Hematopoietic multipotent progenitor cell treated with erythropoietin and hydrocortisone succinate and interleukin-3 and kit ligand, for 8 days (in vitro differentiated cells): ENCODE measurements around the gene OXCT2.

Source experiments
- DNase-seq: peaks from one replicate; pipeline ENCODE4 v3.0.0-alpha.2; 2015

The OXCT2 gene

DNA sequence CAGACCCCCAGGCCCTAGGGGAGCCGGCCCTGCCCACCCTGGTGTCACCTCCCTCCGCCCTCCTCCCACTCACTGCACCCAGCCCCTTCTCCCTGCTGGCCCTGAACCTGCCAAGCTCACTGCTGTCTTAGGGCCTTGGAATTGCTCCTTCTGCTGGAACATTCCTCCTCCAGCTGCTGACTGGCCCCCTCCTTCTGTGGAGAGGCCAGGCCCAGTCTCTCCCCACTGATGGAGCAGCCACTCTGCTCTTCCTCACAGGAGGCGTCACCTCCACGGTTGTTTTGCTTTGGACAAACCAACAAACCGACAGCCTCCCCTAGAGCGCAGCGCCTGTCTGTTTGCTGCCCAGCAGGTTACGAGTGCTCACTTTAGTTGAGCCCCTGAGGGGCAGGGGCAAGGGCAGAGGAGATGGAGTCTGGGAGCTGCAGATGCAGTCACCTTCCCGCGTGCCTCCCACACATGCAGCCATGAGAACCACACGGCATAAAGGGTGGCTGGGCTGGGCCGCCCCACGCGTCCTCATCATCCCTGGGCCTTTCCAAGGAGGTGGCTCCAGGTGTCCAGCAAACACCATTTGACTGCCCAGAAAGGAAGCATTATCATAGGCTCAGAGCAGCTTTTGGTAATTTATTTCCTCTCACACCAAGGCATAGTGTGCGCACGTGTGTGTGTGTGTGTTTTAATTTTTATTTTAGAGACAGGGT is 9.4 kb downstream of the OXCT2 start:
- no peak for DNase-seq

DNA sequence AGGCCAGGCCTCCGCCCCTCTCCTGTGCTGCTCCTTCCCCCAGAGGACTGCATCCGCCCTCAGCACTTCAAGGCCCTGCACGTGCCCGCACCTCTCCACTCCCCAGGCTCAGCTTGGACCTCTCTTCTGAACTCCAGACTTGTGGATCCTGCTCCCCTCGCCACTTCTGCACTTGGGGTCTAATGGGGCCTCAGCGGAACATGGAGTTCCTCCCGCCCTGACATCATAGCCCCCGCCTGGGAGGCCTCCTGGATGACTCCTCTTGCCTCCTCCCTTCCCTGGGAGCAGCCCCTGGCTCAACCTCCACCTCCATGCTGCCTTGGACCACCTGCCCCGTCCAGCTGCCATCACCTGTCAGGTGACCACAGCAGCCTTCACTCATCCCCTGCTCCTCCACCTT is 10.1 kb downstream of the OXCT2 start:
- DNase-seq: no peak

DNA sequence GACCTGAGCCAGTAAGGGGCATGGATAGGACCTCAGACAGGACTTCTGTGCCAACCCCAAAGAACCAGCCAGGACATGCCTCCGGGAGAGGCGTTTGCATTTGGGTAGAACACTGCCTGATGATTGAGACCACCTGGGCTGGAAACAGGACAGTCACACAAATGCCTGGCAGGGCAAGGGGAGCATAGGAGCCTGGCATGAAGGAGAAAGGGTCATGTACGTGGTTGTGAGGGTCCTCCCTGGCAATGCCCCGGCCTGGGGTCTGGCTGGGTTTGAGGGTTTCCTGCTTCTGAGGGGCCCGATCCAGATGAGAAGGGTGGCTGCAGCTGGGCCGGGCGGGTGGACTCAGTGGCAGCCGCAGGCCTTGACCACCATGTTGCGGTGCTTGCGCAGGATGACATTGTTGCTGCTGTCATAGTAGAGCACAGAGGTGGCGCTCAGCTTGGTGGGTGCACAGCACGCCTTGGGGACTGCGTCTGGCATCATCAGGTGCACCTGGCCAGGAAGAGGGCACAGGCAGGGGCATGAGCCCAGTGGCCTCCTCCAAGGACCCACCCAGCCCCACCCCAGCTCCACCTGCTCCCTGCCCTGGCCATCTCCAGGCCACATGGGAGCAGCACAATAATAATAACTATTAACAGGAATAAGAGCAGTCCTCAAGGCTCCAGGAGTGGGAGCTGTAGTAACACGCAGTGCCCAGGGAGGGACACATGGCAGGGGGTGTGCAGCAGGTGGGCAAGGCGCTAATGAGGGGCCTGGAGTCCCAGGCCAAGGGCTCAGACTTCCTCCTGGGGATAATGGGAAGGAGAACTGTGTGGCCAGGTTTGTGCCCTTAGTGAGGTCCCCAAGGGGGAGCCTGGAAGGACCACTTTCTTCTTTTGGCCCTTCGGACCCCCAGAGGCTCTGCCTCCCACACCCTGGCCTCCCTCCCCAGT is 10.8 kb downstream of the OXCT2 start:
- no peak for DNase-seq

DNA sequence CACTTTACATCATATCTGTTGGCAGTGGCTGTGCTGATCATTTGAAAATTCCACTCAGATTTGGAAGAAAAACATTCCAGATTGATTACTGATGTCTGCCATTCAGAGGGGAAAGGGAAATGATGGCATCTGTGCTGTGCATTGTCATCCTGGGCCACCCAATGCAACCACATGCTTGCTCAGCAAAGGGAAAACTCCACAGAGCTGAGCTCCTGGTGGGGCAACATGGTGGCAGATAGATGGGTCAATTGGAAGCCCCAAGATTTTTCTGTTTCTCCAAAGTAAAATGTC is 11.8 kb downstream of the OXCT2 start:
- DNase-seq: no peak

DNA sequence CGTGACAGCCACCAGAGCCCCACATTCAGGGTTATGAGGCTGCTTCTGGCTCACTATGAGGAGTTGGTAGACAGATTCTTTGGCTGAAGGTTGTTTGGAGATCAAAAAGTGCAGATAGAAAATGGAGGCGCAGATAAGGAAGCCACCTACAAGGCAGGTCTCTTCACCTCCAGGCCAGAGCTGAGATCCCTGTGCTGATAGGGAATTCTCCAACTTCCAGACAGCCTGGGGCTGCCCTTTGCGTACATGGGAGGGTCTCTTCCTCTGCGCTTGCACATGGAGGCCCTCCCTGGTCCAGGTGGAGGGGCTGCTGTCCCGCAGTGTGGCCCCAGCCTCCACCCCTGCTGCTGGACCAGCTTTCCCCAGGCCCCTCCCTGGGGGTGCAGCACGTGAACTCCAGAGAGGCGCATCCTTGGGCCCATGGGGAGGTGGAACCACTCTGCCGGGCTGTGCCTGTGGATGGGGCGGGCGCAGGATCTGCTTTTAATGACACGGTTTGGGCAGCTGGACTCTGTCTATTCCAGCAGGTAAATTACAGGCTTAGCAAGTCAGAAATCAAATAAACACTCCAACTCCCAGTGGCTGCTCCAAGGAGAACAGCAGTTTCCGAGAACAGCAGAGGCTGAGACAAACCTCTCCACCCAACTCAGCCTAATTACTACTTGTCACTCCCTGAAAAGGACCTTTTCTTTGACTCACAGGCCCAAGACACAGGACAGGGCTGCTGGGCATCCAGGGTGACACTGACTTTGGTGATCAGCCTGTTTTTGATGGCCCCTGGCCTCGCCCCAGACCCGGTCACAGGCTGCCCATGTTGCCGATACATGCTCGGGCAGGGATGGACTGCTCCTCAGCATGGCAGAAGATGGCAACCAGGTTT is 12.4 kb downstream of the OXCT2 start:
- DNase-seq: no peak

DNA sequence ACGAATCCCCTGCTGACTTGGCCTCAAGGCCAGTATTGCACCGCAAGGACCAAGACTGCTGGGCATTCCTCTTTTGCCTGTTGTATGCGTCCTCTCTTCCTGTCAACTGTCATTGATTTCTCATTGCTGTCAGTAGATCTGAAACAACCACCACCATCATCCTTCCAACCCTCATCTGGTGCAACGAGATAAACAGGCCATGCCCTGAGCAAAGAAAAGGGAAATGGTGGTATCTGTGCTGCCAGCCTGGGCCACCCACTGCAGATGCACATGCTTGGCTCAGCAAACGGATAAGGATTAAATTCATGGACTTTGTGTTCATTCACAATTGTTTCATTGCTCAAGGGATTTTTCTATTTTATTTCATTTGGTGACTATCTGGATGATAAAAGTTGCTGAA is 13.6 kb downstream of the OXCT2 start:
- peak; percentile 97 for DNase-seq

DNA sequence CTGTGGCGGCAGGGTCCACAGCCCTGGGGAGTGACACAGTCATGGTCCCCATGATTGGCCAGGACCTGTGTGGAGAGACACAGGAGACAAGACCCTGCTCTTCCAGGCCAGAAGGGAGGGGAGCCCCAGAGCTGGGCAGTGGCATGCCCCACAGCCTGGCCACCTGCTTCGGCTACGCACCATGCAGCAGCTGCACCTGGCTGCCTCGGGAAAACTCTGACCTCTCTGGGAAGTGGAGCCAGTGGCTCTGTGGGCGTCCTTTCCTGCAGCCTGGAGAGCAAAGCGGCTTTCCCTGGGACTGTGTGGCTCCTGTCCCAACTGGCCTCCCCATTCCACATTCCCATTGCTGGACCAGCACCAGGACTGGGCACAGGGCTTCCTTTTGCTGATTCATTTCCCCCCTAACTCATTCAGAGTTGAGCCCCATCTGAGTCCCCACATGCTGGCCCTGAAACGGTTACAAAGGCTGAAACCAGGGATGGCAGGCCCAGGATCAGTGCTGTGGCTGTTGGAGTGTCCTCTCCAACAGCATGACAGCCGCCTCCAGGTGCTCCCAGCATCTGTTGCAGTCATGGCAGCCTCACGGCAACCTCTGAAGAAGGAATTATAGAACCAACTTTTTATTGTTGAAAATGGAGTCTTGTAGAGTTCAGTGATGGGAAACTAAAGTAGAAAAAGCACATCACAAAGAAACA is 15.0 kb downstream of the OXCT2 start:
- no peak for DNase-seq

DNA sequence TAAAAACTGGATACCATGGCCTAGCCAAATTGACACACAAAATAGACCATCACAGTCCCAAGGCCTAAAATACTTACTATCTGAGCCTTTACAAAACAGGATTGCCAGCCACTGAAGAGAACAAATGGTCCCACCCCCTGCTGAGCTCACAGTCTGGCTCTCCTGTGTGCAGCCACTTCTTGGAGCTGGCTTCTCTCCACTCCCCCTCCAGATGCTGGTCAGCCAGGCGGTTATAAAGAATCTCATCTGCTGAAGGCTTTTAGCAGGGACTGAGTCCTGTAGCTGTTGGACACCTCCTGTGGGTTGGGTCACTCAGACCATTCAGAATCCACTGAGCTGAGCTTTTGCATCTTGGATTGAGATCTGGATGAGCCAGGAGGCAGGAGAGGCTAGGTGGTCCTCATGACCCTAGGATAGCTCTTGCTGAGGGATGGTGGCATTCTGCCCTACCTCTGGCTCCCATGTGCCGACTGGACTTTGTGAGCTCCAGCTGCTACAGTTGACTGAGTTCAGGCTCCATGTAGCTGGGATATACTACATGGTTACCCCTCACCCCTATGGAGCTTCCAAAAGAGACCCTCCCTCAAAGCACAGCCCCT is 16.1 kb downstream of the OXCT2 start:
- no peak for DNase-seq

DNA sequence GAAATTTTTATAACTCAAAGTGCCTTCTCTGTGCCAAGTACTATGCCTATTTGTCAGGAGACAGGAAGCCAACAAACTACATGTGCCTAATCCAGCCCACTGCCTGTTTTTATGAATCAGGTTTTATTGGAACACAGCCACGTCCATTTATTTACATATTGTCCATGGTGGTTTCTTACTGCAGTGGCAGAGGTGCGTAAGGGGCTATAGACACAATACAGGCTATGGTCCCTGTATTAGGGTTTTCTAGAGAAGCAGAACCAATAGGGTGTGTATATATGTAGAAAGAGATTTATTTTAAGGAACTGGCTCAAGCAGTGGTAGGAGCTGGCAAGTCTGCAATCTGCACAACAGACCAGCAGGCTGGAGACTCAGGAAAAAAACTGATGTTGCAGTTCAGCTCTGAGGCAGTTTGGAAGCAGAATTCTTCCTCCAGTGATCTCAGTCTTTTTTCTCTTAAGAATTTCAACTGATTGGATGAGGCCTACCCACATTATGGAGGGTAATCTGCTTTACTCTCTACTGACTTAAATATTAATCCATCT is 17.1 kb downstream of the OXCT2 start:
- DNase-seq: no peak

DNA sequence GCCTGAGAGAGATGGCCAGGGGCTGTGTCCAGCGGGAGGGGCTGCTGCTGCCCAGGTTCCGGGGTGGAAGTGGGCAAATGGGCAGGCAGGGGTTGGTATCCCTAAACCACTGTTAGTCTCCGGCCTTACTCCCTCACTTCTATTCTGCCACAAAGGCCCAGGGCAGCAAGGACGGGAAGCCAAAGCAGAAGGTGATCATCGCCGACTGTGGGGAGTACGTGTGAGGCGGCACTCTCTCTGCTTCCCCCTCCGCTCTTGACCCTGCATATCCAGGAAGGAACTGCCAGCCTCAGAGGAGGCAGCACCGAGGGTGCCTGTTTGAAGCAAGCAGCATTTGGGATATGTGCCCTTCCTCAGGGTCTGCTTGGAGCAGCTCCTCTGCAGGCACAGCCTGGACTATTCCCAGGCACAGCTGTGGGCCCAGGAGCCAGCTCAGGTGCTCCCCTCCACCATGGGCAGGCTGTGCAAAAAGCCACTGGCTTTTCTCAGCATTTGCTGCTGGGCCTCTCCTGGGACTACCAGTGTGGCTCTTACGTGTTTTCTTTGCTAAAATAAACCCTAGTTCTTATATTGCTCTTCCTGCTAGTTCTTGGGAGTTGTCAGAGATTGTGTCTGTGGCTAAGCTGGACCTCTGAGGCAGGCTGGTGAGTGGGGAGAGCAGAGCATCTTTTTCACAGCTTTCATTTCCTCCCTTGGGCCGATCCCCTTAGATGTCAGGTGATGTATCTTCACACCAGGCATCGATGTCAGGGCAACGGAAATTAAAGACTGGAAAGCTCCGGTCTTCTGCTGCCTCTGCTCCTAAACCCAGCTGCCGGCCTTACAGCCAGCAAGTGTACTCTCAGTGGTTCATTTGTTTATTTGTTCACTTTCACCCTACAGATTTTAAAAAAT is 17.8 kb downstream of the OXCT2 start:
- no peak for DNase-seq

DNA sequence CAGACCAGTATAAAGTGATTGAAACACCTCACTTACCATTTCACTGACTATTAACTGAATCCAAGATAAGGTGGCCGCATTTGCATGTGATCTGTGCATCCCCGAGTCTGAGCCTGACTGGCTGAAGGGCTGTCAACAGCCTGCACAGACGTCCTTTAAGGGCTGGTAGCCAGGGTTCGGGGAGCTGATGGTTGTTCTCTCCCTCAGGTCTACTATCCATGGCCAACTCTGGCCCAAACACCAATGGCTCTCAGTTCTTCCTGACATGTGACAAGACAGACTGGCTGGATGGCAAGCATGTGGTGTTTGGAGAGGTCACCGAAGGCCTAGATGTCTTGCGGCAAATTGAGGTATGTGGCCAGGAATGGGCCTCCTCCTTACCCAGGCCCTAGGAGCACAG is 18.4 kb downstream of the OXCT2 start:
- DNase-seq: no peak

DNA sequence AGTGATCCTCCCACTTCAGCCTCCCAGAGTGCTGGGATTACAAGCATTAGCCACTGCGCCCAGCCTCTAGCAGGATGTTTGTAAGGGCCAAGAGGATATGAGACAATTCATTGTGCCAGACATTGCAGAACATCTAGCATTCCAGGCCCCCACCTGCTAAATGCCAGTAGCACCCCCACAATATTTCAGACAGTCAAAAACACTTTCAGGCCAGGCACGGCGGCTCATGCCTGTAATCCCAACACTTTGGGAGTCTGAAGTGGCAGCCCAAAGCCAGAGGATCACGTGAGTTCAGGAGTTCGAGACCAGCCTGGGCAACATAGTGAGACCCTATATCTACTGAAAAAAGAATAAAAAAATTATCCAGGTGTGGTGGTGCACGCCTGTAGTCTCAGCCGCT is 19.6 kb downstream of the OXCT2 start:
- no peak for DNase-seq

DNA sequence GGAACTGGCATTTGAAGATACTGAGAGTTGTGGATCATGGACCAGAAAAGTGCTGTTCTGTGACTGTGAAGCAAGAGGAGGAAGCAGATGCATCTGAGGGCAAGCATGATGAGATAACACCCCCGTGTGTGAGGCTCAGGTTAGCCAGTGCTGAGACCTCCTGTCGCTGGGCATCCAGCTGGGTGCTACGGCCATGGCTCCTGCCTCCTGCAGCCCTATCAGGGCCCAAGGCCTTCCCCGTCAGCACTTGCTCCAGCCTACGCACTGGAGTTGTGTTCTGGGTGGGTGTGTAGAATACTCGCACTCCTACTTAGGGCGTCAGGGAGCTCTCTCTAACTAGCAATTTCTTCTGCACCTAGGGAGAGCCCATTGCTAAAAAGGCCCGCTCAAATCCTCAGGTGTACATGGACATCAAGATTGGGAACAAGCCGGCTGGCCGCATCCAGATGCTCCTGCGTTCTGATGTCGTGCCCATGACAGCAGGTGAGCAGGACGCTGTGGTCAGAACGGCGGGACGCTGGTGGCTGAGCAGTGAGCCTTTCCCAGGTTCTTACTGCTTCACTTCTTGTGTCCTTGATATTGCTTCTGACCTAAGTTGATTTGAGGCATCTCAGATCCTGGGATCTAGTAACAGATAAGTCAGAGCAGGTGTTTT is 26.0 kb downstream of the OXCT2 start:
- DNase-seq: no peak

DNA sequence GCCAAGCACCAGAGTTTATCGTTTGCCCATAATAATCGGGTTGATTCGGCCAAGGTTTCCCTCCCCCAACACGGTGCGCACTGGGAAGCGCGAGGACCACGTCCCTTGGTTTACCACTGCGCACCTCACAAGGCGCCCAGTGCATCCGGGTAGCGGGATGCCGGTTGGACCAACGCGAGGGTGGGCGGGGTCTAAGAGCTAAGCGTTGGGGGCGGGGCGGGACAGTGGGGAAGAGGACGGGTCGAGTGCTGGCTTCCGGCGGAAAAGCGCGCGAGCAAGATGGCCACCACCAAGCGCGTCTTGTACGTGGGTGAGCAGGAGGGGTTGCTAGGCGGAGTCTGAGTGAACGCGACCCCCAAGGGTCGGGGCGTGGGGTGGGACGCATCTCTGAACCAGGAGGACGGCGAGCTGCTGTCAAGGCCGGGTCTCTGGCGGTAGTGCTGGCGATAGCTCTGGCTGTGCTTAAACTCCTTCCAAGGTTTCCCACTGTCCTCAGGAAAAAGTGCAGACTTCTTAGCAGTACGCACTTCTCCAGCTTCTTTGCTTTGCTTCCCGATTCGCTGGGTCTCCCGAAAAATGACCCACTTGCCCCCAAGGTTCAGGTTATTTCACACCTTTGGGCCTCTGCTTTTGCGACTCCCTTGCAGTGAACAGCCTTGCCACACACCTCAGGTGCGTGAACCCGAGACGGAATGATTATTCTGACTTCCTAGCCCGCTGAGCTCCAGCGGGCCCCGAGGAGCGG is 32.4 kb downstream of the OXCT2 start, which contains the start of gene PPIE:
Gene PPIE (plus strand): TSS at position 261 of the 745 bp plus-strand sequence. CDS start 19 bp downstream, at position 280.
- DNase-seq: peak; percentile 95

DNA sequence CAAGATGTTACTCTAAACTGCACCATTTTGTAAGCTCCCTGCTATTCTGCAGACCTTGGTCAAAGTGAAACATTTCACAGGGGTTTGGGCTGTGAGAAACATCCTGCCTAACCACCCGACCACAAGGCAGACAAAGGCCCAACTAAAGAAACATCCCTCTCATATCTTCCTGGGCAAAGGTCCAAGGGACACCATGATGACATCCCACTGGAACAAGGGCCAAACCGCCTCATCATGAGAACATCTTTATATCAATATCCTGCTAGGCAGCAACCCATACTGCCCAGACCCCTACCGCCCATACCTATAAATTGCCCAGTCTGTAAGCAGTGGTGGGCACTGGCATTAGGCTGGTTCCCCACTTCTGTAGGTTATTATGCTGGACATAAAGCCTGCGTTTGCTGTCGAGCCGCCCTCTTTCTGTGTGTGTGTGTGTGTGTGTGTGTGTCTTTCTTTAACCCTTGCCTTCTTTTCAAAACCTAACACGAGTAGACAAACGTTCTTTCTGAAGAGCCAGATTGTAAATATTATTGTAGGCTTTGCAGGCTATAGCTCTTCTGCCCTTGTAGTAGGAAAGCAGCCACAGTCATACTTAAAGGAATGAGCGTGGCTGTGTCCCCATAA is 33.5 kb downstream of the OXCT2 start:
- no peak for DNase-seq

DNA sequence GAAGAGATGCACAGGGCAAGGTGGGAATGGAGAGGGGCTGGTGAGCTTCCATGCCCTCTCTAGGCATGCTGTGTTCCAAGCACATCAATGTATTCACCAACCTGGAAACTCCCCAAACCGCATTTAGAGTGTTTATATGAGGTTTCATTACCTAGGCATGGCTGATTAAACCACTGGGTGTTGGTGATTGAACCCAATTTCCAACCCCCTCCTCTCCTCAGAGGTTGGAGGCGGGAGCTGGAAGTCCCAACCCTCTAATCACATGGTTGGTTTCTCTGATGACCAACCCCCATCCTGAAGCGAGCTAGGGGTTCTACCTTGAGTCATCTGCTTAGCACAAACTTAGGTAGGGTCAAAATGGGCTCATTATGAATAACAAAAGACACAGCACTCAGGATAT is 35.4 kb downstream of the OXCT2 start:
- DNase-seq: no peak

DNA sequence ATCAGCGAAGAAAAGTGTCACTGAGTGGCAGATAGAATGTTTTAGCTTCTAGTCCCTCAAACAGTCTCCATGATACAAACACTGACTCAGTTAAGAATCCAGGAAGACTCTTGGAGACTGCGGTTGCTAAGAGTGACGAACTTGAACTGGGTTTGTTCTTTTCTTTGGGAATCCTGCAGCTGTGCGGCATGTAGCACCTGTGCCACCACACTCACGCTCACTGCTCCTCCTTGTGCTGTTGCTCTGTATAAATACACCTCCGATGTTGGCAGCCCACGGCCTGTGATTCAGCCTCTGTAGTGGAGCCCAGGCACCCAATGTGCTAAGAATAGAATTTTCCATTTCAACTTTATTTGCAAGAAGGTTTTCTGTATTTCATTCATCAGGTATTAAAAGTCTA is 38.0 kb downstream of the OXCT2 start:
- DNase-seq: no peak

DNA sequence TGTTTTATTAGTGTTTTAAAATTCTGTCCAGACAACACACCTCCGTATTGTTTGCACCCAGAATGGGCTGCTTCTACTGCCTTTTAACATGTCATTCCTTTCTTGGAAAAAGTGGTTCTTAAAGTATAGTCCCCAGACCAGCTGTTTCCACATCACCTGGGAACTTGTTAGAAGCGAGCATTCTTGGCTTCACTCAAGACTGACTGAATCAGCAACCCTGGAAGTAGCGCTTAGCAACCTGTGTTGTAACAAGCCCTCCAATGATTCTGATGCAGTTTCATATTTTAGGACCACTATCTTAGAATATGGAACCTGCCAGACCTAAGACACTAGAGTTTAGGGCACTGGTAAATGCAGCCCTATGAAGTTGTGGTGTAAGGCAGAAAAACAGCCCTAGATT is 38.4 kb downstream of the OXCT2 start:
- no peak for DNase-seq

DNA sequence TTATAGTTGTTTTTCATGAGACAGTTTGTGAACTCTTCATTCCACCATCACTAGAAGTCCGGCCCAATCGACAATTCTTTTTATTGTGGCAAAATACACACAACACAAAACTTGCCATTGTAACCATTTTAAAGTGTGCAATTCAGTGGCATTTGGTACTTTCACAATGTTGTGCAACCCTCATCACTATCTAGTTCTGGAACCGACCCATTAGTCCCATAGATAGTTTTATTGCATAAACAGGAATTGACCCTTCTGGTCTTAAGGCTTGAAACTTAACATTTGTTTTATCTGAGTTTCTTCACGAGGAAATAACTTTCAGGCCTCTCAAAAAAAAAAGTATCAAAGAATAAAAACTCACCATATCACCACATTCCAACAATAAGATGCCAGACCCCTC is 41.3 kb downstream of the OXCT2 start:
- no peak for DNase-seq
